ENCODE measurements around the gene HSPG2. TPM values are rescaled to one million over a fixed set of nuclear protein-coding genes. Genes with fewer than 3 reads are reported as not detected.

HSPG2 gene
- total and polyA plus RNA-seq, 2 of the 13 experiments (the other 11 are each of a cell fraction or from before 2014, with no cell fraction given) = 9.1 to 13.1 TPM

DNA sequence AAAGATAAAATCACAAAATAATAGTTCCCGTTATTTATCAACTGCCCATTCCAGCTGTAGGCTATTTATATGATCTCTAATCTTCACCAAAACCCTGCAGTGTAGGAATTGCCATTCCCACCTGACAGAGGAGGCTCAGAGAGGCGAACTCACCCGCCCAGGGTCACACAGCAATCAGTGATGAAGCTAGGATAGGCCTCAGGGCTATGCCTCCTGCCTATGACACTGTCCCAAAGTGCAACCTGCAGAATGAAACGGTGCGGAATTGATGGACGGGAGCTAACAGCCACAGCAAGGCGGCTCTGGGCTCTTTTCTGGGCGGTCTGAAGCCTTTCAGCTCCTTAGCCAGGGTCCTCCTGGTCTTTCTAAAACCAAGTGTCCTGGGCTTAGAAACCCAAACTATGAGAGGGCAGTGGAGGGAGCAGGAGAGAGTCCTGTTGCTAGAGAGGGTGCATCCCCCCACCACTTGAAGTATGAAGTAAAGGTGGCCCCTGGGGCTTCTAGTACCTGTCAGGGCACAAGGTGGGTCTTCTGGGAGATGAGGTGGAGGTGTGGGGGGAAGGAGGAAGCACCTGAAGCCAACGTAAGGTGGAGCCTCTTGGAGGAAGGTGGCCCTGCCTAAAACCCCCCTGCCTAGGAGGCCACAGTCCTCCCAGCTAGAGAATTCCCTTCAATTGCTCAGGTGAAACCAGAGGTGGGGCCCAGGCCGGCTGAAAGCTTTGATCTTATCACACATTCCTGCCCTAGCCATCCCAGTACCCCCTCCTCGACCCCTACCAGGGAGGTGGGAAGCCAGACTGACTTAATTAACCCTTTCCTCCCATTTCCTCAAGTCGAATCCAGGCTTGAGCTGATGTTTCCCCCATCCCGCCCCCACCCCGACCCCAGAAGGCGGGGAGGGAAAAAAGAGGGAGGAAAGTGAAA is 14.8 kb downstream of the HSPG2 start (continued):
- TF ChIP-seq, protein P1, sequence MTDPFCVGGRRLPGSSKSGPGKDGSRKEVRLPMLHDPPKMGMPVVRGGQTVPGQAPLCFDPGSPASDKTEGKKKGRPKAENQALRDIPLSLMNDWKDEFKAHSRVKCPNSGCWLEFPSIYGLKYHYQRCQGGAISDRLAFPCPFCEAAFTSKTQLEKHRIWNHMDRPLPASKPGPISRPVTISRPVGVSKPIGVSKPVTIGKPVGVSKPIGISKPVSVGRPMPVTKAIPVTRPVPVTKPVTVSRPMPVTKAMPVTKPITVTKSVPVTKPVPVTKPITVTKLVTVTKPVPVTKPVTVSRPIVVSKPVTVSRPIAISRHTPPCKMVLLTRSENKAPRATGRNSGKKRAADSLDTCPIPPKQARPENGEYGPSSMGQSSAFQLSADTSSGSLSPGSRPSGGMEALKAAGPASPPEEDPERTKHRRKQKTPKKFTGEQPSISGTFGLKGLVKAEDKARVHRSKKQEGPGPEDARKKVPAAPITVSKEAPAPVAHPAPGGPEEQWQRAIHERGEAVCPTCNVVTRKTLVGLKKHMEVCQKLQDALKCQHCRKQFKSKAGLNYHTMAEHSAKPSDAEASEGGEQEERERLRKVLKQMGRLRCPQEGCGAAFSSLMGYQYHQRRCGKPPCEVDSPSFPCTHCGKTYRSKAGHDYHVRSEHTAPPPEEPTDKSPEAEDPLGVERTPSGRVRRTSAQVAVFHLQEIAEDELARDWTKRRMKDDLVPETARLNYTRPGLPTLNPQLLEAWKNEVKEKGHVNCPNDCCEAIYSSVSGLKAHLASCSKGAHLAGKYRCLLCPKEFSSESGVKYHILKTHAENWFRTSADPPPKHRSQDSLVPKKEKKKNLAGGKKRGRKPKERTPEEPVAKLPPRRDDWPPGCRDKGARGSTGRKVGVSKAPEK (CRISPR knock-in tag; IDR thresholded peaks at IDR 0.05; ENCODE audit: borderline replicate concordance) = no peak
- TF ChIP-seq TOPORS (CRISPR knock-in tag; IDR thresholded peaks at IDR 0.05) = no peak
- no peak for TF ChIP-seq MTA3 (CRISPR knock-in tag; IDR thresholded peaks at IDR 0.05)
- TF ChIP-seq ZNF569 (CRISPR knock-in tag; IDR thresholded peaks at IDR 0.05; ENCODE audit: borderline replicate concordance) = no peak
- TF ChIP-seq, protein P2, sequence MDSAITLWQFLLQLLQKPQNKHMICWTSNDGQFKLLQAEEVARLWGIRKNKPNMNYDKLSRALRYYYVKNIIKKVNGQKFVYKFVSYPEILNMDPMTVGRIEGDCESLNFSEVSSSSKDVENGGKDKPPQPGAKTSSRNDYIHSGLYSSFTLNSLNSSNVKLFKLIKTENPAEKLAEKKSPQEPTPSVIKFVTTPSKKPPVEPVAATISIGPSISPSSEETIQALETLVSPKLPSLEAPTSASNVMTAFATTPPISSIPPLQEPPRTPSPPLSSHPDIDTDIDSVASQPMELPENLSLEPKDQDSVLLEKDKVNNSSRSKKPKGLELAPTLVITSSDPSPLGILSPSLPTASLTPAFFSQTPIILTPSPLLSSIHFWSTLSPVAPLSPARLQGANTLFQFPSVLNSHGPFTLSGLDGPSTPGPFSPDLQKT (CRISPR knock-in tag; IDR thresholded peaks at IDR 0.05; ENCODE audit: borderline replicate concordance) = no peak
- TF ChIP-seq NKX3-1 (CRISPR knock-in tag; IDR thresholded peaks at IDR 0.05) = no peak
- TF ChIP-seq, protein P3, sequence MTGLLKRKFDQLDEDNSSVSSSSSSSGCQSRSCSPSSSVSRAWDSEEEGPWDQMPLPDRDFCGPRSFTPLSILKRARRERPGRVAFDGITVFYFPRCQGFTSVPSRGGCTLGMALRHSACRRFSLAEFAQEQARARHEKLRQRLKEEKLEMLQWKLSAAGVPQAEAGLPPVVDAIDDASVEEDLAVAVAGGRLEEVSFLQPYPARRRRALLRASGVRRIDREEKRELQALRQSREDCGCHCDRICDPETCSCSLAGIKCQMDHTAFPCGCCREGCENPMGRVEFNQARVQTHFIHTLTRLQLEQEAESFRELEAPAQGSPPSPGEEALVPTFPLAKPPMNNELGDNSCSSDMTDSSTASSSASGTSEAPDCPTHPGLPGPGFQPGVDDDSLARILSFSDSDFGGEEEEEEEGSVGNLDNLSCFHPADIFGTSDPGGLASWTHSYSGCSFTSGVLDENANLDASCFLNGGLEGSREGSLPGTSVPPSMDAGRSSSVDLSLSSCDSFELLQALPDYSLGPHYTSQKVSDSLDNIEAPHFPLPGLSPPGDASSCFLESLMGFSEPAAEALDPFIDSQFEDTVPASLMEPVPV (CRISPR knock-in tag; IDR thresholded peaks at IDR 0.05) = 0 out of 2 replicates have a peak, but pooled peaks have one; percentile 8
- TF ChIP-seq, protein P4, sequence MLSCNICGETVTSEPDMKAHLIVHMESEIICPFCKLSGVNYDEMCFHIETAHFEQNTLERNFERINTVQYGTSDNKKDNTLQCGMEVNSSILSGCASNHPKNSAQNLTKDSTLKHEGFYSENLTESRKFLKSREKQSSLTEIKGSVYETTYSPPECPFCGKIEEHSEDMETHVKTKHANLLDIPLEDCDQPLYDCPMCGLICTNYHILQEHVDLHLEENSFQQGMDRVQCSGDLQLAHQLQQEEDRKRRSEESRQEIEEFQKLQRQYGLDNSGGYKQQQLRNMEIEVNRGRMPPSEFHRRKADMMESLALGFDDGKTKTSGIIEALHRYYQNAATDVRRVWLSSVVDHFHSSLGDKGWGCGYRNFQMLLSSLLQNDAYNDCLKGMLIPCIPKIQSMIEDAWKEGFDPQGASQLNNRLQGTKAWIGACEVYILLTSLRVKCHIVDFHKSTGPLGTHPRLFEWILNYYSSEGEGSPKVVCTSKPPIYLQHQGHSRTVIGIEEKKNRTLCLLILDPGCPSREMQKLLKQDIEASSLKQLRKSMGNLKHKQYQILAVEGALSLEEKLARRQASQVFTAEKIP (CRISPR knock-in tag; IDR thresholded peaks at IDR 0.05; ENCODE audit: borderline replicate concordance) = no peak
- TF ChIP-seq TAF15 (IDR thresholded peaks at IDR 0.05; ENCODE audit: low read depth, low read length, poor library complexity, severe bottlenecking) = no peak
- no peak for TF ChIP-seq MTF2 (CRISPR knock-in tag; IDR thresholded peaks at IDR 0.05; ENCODE audit: borderline replicate concordance)
- no peak for TF ChIP-seq ZNF775 (CRISPR knock-in tag; IDR thresholded peaks at IDR 0.05; ENCODE audit: borderline replicate concordance)
- peak; percentile 74 for TF ChIP-seq ZNF263 (CRISPR knock-in tag; IDR thresholded peaks at IDR 0.05)
- TF ChIP-seq NFKBIZ (CRISPR knock-in tag; IDR thresholded peaks at IDR 0.05) = no peak
- peak; percentile 32; the same call in 1 of the 2 replicates for TF ChIP-seq RXRB (CRISPR knock-in tag; IDR thresholded peaks at IDR 0.05; ENCODE audit: borderline replicate concordance)
- TF ChIP-seq SNRNP70 (IDR thresholded peaks at IDR 0.05; ENCODE audit: low read depth, low read length) = no peak
- TF ChIP-seq ZNF567 (CRISPR knock-in tag; IDR thresholded peaks at IDR 0.05; ENCODE audit: borderline replicate concordance) = no peak
- TF ChIP-seq, protein P5, sequence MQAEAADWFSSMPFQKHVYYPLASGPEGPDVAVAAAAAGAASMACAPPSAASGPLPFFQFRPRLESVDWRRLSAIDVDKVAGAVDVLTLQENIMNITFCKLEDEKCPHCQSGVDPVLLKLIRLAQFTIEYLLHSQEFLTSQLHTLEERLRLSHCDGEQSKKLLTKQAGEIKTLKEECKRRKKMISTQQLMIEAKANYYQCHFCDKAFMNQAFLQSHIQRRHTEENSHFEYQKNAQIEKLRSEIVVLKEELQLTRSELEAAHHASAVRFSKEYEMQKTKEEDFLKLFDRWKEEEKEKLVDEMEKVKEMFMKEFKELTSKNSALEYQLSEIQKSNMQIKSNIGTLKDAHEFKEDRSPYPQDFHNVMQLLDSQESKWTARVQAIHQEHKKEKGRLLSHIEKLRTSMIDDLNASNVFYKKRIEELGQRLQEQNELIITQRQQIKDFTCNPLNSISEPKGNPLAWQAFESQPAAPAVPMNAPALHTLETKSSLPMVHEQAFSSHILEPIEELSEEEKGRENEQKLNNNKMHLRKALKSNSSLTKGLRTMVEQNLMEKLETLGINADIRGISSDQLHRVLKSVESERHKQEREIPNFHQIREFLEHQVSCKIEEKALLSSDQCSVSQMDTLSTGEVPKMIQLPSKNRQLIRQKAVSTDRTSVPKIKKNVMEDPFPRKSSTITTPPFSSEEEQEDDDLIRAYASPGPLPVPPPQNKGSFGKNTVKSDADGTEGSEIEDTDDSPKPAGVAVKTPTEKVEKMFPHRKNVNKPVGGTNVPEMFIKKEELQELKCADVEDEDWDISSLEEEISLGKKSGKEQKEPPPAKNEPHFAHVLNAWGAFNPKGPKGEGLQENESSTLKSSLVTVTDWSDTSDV (CRISPR knock-in tag; IDR thresholded peaks at IDR 0.05) = no peak
- no peak for TF ChIP-seq JUND (CRISPR knock-in tag; IDR thresholded peaks at IDR 0.05)
